22Rv1 (cell line): ENCODE results near the gene LRRC7.
"Not testable (repeated sequence)": the region's sequence is repeated elsewhere in the genome, so short reads cannot be mapped to it uniquely, and the experiment has no call there.

ENCODE experiments used
- H3K27ac ChIP-seq: fragments of 450-650 bp; 2 replicates; pipeline ENCODE4 v1.5.1; 2017
- CTCF ChIP-seq: fragments of 450-650 bp; IDR thresholded peaks from 2 replicates; pipeline ENCODE4 v1.5.1; 2017; ENCODE audit warnings: mild to moderate bottlenecking
- ZFX ChIP-seq: fragments of 450-650 bp; IDR thresholded peaks from 2 replicates; pipeline ENCODE4 v1.6.1; 2017; ENCODE audit warnings: antibody characterized with exemption, borderline replicate concordance

The LRRC7 gene

GRCh38 chr1:69858534-69858933, 290.8 kb downstream of the LRRC7 start:
- no peak for TF ChIP-seq CTCF
- no peak for TF ChIP-seq ZFX
- H3K27ac ChIP-seq, result no peak overlapping the region

- TF ChIP-seq CTCF, result no peak
- TF ChIP-seq ZFX, result no peak
Observed at GRCh38 chr1:69861641-69862040, 293.9 kb downstream of the LRRC7 start.

GRCh38 chr1:69862906-69863305, 295.2 kb downstream of the LRRC7 start:
- TF ChIP-seq CTCF (no peak), ZFX (no peak)
- no peak overlapping the region for H3K27ac ChIP-seq

More at GRCh38 chr1:69861641-69862040, 293.9 kb downstream of the LRRC7 start:
- no peak overlapping the region for H3K27ac ChIP-seq

DNA sequence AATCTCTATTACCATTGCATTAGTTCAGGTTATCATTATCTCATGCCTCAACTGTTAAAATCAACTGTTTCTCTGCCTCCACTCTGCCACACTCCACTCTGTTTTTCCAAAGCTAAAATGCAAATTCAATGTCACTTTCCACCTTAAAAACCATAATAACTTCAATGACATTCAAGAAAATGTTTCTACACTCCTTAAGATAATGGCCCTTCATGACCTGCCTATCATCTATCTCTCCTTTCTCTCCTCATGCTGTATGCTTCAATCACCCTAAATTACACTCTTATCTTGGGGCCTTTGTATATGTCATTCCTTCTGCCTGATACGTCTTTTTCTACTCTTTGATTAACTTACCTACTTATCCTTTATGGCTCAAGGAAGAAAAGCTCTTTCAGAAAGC, 296.0 kb downstream of the LRRC7 start:
- TF ChIP-seq CTCF, result no peak
- TF ChIP-seq ZFX, result no peak
- no peak overlapping the region for H3K27ac ChIP-seq

DNA sequence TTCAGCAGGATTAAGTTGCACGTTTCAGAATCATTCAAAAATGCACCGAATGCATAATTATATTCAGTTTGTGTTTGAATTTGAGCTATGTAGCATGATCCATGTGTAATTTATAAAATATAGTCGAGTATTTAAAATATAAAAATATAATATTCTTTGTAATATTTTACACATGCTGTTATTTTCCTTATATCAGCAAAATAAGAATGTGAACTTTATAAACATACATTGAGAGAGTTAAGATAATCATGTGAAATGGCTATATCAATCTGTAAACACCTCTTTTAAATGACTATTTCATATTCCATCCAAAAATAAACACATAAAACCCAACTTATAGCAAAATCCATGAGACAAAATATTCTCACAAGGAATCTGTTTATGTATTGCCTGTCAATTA, 303.7 kb downstream of the LRRC7 start:
- TF ChIP-seq ZFX (no peak), CTCF (no peak)
- H3K27ac ChIP-seq, result no peak overlapping the region

GRCh38 chr1:69878338-69878737, 310.6 kb downstream of the LRRC7 start:
- H3K27ac ChIP-seq, result no peak overlapping the region
- TF ChIP-seq CTCF (no peak), ZFX (no peak)

GRCh38 chr1:69888016-69888415, 320.3 kb downstream of the LRRC7 start:
- not testable (repeated sequence) for H3K27ac ChIP-seq

DNA sequence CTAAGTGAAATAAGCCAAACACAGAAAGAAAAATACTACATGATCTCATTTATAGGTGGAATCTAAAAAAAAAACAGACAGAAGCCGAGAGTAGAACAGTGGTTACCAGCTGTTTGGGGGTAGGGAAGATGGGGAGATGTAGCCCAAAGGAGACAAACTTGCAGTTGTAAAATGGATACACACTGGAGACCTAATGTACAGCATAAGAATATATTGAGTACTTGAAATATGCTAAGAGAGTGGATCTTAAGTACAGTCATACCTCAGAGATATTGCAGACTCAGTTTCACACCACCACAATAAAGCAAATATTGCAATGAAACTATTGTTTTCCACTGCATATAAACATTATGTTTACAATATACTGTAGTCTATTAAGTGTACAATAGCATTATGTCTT, 320.9 kb downstream of the LRRC7 start:
- no peak for TF ChIP-seq CTCF
- no peak for TF ChIP-seq ZFX
- no peak overlapping the region for H3K27ac ChIP-seq
